ENCODE measurements around the gene POR. TPM values are rescaled to one million over a fixed set of nuclear protein-coding genes. Genes with fewer than 3 reads are reported as not detected.

The POR gene
- total and polyA plus RNA-seq, 2 of the 8 experiments (the other 6 are each of a cell fraction or from before 2014, with no cell fraction given), result 98.7 to 144 TPM

DNA sequence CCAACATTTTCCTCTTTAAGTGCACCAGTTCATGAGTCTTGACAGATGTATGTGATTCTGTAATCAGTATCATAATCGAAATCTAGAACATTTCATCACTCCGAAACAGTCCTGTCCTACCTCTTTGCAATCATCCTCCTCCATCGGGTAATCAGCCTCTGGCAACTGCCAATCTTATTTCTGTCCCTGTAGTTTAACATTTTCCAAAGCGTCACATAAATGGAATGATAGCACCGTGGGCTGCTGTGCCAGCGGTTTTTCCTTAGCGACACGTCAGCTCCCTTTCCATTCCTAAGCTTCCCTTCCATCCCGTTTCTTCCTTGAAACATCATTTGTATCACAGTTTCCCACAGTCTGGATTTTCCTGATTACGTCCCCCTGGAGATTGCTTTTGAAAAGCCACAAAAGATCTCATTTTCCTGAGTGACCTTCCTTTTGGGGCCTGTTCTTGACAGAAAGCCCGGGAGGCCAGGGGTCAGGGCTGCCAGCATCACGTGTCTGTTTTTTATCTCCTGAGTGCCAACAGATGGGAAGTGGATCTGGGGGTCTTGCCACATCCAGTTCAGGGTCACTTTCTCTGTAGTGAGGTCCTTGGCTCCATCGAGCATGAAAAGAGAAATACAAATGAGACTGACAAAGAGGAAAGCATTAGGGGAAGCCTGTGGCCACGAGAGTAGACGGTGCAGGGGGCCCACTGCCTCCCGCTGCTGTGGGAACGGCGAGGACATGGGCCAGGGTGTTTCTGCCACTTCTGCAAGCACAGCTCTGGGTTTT, 47.8 kb downstream of the POR start:
- peaks cover 3 to 5% of the 10 kb centered on the region in 2 experiments for H4K20me1 ChIP-seq (replicated peaks in 1 of 2; ENCODE audit: control insufficient read depth in 1 of 2, insufficient read depth in 2 of 2, low read length in 2 of 2)
- no peak overlapping the region for H3K4ac ChIP-seq (replicated peaks; ENCODE audit: insufficient read length, low read depth, low read length)
- no peak overlapping the region for H2BK20ac ChIP-seq (ENCODE audit: low read length)
- H3K36me3 ChIP-seq (ENCODE audit: control insufficient read depth in 2 of 4, insufficient read depth in 4 of 4, low read length in 3 of 4), result peaks cover 0 to 16% (median 5%) of the 10 kb centered on the region in 4 experiments; a peak in 6 of 8 replicates
- no peak overlapping the region for H3K27ac ChIP-seq (ENCODE audit: low read depth, low read length)
- no peak overlapping the region for H3K4me3 ChIP-seq (ENCODE audit: extremely low read depth in 1 of 4, insufficient read depth in 2 of 4, low read depth in 3 of 4, low read length in 4 of 4)
- no peak overlapping the region for H4K5ac ChIP-seq (ENCODE audit: insufficient read length, low read depth, low read length)
- H3K56ac ChIP-seq (replicated peaks; ENCODE audit: insufficient read length, low read depth, low read length), result no peak overlapping the region
- H2BK120ac ChIP-seq (replicated peaks; ENCODE audit: low read depth, low read length), result no peak overlapping the region
- H4K8ac ChIP-seq (ENCODE audit: extremely low read depth, insufficient read depth, low read length), result no peak overlapping the region
- CTCF ChIA-PET (ENCODE audit: partially characterized antibody), result interaction anchor here (0.5 to 2.0 kb wide), 2 partner anchors 47 to 57 kb away, joined by 3 to 4 read pairs; partner anchors contain the start of gene POR
- H2AFZ ChIP-seq (ENCODE audit: low read length), result no peak overlapping the region
- 91% methylated on average over 18 of the region's 18 CpGs; no CpG with 5 or more reads in 1 of the 2 experiments for WGBS, 2 experiments (ENCODE audit: extremely low coverage in 1 of 2, insufficient coverage in 1 of 2, insufficient read length in 1 of 2, insufficient replicate concordance in 2 of 2, low coverage in 1 of 2, low lambda C conversion rate in 2 of 2, missing lambda C conversion rate in 1 of 2)
- no peak for FAIRE-seq
- H3K14ac ChIP-seq (ENCODE audit: insufficient read length), result no peak overlapping the region
- H3K79me2 ChIP-seq (ENCODE audit: control insufficient read depth in 1 of 2, insufficient read depth in 2 of 2, low read length in 2 of 2), result no peaks in the 10 kb centered on the region; a peak in 1 of 4 replicates
- no peaks in the 10 kb centered on the region for H3K27me3 ChIP-seq (replicated peaks in 1 of 4; ENCODE audit: control insufficient read depth in 3 of 4, extremely low read depth in 1 of 4, insufficient read depth in 3 of 4, low read length in 3 of 4)
- no peaks in the 10 kb centered on the region for H3K23me2 ChIP-seq (ENCODE audit: low read depth, low read length)
- no peak overlapping the region for H3K23ac ChIP-seq (ENCODE audit: insufficient read length)
- H3K18ac ChIP-seq (ENCODE audit: extremely low read depth, low read length), result no peak overlapping the region
- H3K4me2 ChIP-seq (ENCODE audit: insufficient read depth in 1 of 2, low read depth in 2 of 2, low read length in 2 of 2), result no peak overlapping the region
- H3K9me3 ChIP-seq (ENCODE audit: insufficient read depth in 2 of 2, low read depth in 1 of 2, low read length in 1 of 2), result no peaks in the 10 kb centered on the region
- DNase-seq (ENCODE audit: low read depth in 1 of 2, low spot score in 2 of 2), result no peak
- no peak overlapping the region for H2BK12ac ChIP-seq (ENCODE audit: low read depth, low read length)
- H3K79me1 ChIP-seq (ENCODE audit: low read depth, low read length), result no peaks in the 10 kb centered on the region; the same call in 1 of the 2 replicates
- H2BK15ac ChIP-seq (ENCODE audit: low read length), result no peak overlapping the region
- peaks cover 0 to 2% (median under 1%) of the 10 kb centered on the region in 4 experiments; a peak in 2 of 7 replicates for H3K4me1 ChIP-seq (replicated peaks in 1 of 4; ENCODE audit: control insufficient read depth in 3 of 4, insufficient read depth in 4 of 4, low read length in 3 of 4)
- H2AK5ac ChIP-seq (ENCODE audit: low read depth, low read length), result no peak overlapping the region
- H2BK5ac ChIP-seq (ENCODE audit: low read depth, low read length), result no peak overlapping the region
- no peak overlapping the region for H4K91ac ChIP-seq (replicated peaks; ENCODE audit: insufficient read length, low read length)
- TF ChIP-seq POLR2A (IDR thresholded peaks at IDR 0.05; ENCODE audit: control extremely low read depth in 1 of 2, low read depth in 2 of 2, low read length in 2 of 2) (no peak), JUND (IDR thresholded peaks at IDR 0.05; ENCODE audit: low read length) (no peak), SIRT6 (IDR thresholded peaks at IDR 0.05; ENCODE audit: low read length) (no peak), POLR2AphosphoS5 (IDR thresholded peaks at IDR 0.05; ENCODE audit: low read depth, low read length) (no peak), KDM4A (IDR thresholded peaks at IDR 0.05; ENCODE audit: low read depth, low read length, severe bottlenecking) (no peak), RNF2 (IDR thresholded peaks at IDR 0.05; ENCODE audit: borderline replicate concordance, low read depth, low read length, missing control alignments, poor library complexity, severe bottlenecking) (no peak)
- POLR2A ChIA-PET (ENCODE audit: partially characterized antibody), result no interaction called here
- H3K9ac ChIP-seq (replicated peaks in 1 of 4; ENCODE audit: extremely low read depth in 1 of 4, low read depth in 3 of 4, low read length in 3 of 4), result no peak overlapping the region; a peak in 1 of 7 replicates
